ENCODE results near the gene GLT1D1. TPM values are rescaled to one million over a fixed set of nuclear protein-coding genes. Genes with fewer than 3 reads are reported as not detected.

Gene GLT1D1
- total RNA-seq, 2 donors from 2014 or later: not detected

GRCh38 chr12:128918481-128919260, 65.4 kb downstream of the GLT1D1 start:
- whole genome bisulfite sequencing, 2 donors: 49 to 60% methylated on average over 13 of the region's 13 CpGs
- Histone ChIP-seq H3K27me3 (peaks cover 0 to under 1% of the 10 kb centered on the region in 2 donors), H3K4me3 (no peak overlapping the region), H3K27ac (no peak overlapping the region), H3K9me3 (no peaks in the 10 kb centered on the region), H3K4me1 (no peaks in the 10 kb centered on the region), H3K36me3 (replicated peaks in 1 of 2; ENCODE audit: insufficient read depth in 1 of 2, low read depth in 2 of 2) (no peaks in the 10 kb centered on the region)
- intact Hi-C loops (cut with DNase I): no loop called here
- DNase-seq (no peak), ATAC-seq (no peak)
- TF ChIP-seq CTCF (IDR thresholded peaks at IDR 0.05) (no peak), POLR2A (IDR thresholded peaks at IDR 0.05) (no peak)

- DNase-seq: peak in 2 of 4 donors; percentile 22 to 53
- TF ChIP-seq CTCF (IDR thresholded peaks at IDR 0.05) (no peak), POLR2A (IDR thresholded peaks at IDR 0.05) (no peak)
- intact Hi-C loops (cut with DNase I): no loop called here
- ATAC-seq: no peak
- Histone ChIP-seq H3K4me3 (no peak overlapping the region), H3K27ac (no peak overlapping the region), H3K4me1 (no peaks in the 10 kb centered on the region), H3K27me3 (no peaks in the 10 kb centered on the region), H3K36me3 (replicated peaks in 1 of 2; ENCODE audit: insufficient read depth in 1 of 2, low read depth in 2 of 2) (no peaks in the 10 kb centered on the region), H3K9me3 (no peaks in the 10 kb centered on the region)
- WGBS, 2 donors: 63 to 64% methylated on average over 8 of the region's 8 CpGs
Measured at GRCh38 chr12:128920468-128920867, 67.2 kb downstream of the GLT1D1 start.

DNA sequence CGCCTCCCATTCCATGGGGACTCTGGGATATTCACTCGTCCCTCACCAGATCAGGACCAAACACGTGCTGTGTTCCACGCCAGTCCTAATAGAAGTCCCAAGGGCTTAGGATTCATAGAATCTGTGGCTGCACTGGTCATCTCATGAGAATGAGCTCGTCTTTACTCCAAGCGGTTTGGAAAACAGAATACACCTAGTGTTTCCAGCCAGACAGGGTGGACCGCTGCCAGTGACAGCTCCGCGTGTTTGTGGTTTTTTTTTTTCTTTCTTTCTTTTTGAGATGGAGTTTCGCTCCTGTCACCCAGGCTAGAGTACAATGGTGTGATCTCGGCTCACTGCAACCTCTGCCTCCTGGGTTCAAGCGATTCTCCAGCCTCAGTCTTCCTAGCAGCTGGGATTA, 75.1 kb downstream of the GLT1D1 start:
- Histone ChIP-seq H3K36me3 (replicated peaks in 1 of 2; ENCODE audit: insufficient read depth in 1 of 2, low read depth in 2 of 2) (no peaks in the 10 kb centered on the region), H3K27ac (no peak overlapping the region), H3K4me3 (no peak overlapping the region), H3K9me3 (no peaks in the 10 kb centered on the region), H3K27me3 (no peaks in the 10 kb centered on the region), H3K4me1 (no peaks in the 10 kb centered on the region)
- intact Hi-C loops (cut with DNase I): no loop called here
- ATAC-seq (no peak), DNase-seq (no peak)
- WGBS, 2 donors: 76 to 80% methylated on average over 12 of the region's 12 CpGs
- TF ChIP-seq POLR2A (IDR thresholded peaks at IDR 0.05) (no peak), CTCF (IDR thresholded peaks at IDR 0.05) (no peak)

GRCh38 chr12:128929057-128929456, 75.8 kb downstream of the GLT1D1 start:
- H3K9me3 ChIP-seq: no peaks in the 10 kb centered on the region
- 81 to 96% methylated on average over 5 to 12 of the region's 12 CpGs for WGBS, 2 donors

More at GRCh38 chr12:128929057-128929456, 75.8 kb downstream of the GLT1D1 start:
- H3K27ac ChIP-seq: no peak overlapping the region
- ATAC-seq (no peak), DNase-seq (no peak)
- H3K4me3 ChIP-seq: no peak overlapping the region
- no peaks in the 10 kb centered on the region for H3K36me3 ChIP-seq (replicated peaks in 1 of 2; ENCODE audit: insufficient read depth in 1 of 2, low read depth in 2 of 2)
- no peaks in the 10 kb centered on the region for H3K27me3 ChIP-seq
- no peaks in the 10 kb centered on the region for H3K4me1 ChIP-seq
- intact Hi-C loops (cut with DNase I): no loop called here
- TF ChIP-seq POLR2A (IDR thresholded peaks at IDR 0.05) (no peak), CTCF (IDR thresholded peaks at IDR 0.05) (no peak)

Data from body of pancreas (tissue), 4 donors.